SH-SY5Y (cell line): ENCODE data around the gene ARHGAP26.

ENCODE experiments used
- GATA2 ChIP-seq: IDR thresholded peaks from 2 replicates; pipeline ENCODE4 v1.6.1; 2011; ENCODE audit warnings: mild to moderate bottlenecking, low read depth, low read length
- GATA3 ChIP-seq: IDR thresholded peaks from 2 replicates; pipeline ENCODE4 v1.6.1; 2011; ENCODE audit warnings: low read depth, mild to moderate bottlenecking, low read length, moderate library complexity

DNA sequence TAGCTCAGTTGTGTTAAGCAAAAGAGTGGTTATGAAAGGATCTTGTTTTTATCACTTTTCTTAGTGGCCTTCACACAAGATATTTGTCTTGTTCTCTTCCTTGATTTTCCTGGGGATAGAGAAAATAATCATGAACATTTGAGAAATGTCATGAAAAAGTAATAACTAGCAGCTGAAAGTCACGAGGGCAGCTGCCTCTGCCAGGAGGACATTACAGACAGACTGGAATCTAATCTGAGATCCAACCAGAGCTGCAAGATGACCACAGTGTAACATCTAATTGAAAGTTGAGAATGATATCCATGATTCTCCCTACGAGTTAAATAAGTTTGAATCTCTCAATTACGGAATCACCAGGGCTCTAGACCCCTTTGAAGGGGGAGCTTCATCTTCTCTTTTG is 274.9 kb downstream of the ARHGAP26 start:
- TF ChIP-seq GATA2 (no peak), GATA3 (no peak)
